Large intestine (tissue), 3 donors: Measurements from ENCODE around the gene HIVEP3. TPM values are rescaled to one million over a fixed set of nuclear protein-coding genes. Genes with fewer than 3 reads are reported as not detected.
"Not testable (repeated sequence)": the region's sequence is repeated elsewhere in the genome, so short reads cannot be mapped to it uniquely, and the experiment has no call there.

Source experiments
- DNase-seq, 2 donors: peaks; one replicate each; pipeline versions ENCODE4 v3.0.0 to v3.0.0-alpha.2; 2013
- H3K27ac ChIP-seq: one replicate; pipeline ENCODE4 v1.5.1; 2013; ENCODE audit warnings: low read length
- H3K27me3 ChIP-seq: 2 replicates; pipeline ENCODE4 v1.6.1; 2013; ENCODE audit warnings: low read length; ENCODE audit not compliant: control insufficient read depth, insufficient read depth
- H3K36me3 ChIP-seq: 2 replicates; pipeline ENCODE4 v1.6.1; 2013; ENCODE audit warnings: low read length; ENCODE audit not compliant: control insufficient read depth, insufficient read depth
- H3K4me1 ChIP-seq: one replicate; pipeline ENCODE4 v1.6.1; 2013; ENCODE audit warnings: low read length; ENCODE audit not compliant: control insufficient read depth, insufficient read depth
- H3K4me3 ChIP-seq: one replicate; pipeline ENCODE4 v1.5.1; 2013; ENCODE audit warnings: low read length
- H3K9me3 ChIP-seq: one replicate; pipeline ENCODE4 v1.6.1; 2013; ENCODE audit warnings: mild to moderate bottlenecking, low read depth, low read length, moderate library complexity; ENCODE audit not compliant: control insufficient read depth
- WGBS: methylation state at CpG from one replicate; pipeline ENCODE4 v1.1.5; 2013; ENCODE audit warnings: low lambda C conversion rate; ENCODE audit not compliant: insufficient coverage; 5-methylcytosine and 5-hydroxymethylcytosine counted together
- polyA plus RNA-seq: library from polyadenylated mRNA; unstranded; fragments of 120-200 nt; gene quantifications from one replicate; pipeline ENCODE4 v1.2.1, GENCODE V29; 2013

HIVEP3 gene
- polyA plus RNA-seq, 1 donor, result 2.6 TPM

DNA sequence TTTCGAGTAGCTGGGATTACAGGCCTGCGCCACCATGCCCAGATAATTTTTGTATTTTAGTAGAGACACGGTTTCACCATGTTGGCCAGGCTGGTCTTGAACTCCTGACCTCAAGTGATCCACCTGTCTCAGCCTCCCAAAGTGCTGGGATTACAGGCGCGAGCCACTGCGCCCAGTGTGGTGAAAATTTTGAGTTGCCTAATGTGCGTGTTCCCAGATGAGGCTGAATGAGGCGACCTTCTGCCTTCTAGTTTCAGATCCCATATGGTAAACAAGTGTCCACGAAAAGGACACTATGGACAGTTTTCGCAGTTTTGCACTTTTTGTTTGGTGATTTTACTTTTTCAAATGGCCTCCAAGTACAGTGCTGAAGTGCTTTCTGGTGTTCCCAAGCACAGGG is 226.8 kb downstream of the HIVEP3 start:
- DNase-seq, H3K27me3 ChIP-seq, H3K36me3 ChIP-seq, H3K27ac ChIP-seq, H3K4me1 ChIP-seq, H3K9me3 ChIP-seq, H3K4me3 ChIP-seq: not testable (repeated sequence)
- 100% methylated on average over 1 of the region's 10 CpGs for WGBS

DNA sequence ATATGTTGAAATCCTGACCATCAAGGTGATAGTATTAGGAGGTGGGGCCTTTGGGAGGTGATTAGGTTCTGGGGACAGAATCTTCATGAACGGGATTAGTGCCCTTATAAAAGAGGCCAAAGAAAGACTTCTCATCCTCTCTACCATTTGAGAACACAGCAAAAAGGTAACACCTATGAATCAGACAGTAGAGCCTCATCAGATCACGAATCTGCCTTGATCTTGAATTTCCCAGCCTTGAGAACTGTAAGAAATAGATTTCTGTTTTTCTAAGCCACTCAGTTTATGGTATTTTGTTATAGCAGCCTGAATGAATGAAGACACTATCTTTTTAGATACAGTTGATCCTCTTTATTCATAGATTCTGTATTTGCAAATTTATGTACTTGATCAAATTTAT is 227.3 kb downstream of the HIVEP3 start:
- H3K4me1 ChIP-seq, result no peaks in the 10 kb centered on the region
- H3K27me3 ChIP-seq, result peaks cover 5% of the 10 kb centered on the region
- WGBS, result no CpG with 5 or more reads among the region's 2 CpGs
- H3K9me3 ChIP-seq, result no peaks in the 10 kb centered on the region
- H3K27ac ChIP-seq, result no peak overlapping the region
- H3K36me3 ChIP-seq, result no peaks in the 10 kb centered on the region
- DNase-seq, result no peak
- no peak overlapping the region for H3K4me3 ChIP-seq

DNA sequence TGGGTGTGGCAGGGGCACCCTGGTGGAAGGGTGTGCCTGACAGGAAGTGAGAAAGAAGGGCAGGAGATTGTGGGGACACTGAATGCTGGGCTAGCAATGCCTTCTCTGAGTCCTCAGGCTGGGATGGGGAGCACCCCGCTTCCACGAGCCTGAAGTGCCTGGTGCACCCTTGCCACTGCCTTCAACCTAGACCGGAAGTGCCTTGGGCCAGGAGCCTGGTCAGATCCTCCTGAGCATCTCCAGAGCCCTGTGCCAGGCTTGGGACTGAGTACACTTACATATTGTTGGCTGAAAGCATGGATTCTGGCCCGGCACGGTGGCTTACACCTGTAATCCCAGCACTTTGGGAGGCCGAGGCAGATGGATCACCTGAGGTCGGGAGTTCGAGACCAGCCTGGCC is 228.4 kb downstream of the HIVEP3 start:
- no peak for DNase-seq
- Histone ChIP-seq H3K9me3 (no peaks in the 10 kb centered on the region), H3K4me3 (no peak overlapping the region), H3K4me1 (no peaks in the 10 kb centered on the region), H3K36me3 (no peaks in the 10 kb centered on the region), H3K27ac (no peak overlapping the region), H3K27me3 (peaks cover 5% of the 10 kb centered on the region)
- WGBS, result no CpG with 5 or more reads among the region's 8 CpGs

DNA sequence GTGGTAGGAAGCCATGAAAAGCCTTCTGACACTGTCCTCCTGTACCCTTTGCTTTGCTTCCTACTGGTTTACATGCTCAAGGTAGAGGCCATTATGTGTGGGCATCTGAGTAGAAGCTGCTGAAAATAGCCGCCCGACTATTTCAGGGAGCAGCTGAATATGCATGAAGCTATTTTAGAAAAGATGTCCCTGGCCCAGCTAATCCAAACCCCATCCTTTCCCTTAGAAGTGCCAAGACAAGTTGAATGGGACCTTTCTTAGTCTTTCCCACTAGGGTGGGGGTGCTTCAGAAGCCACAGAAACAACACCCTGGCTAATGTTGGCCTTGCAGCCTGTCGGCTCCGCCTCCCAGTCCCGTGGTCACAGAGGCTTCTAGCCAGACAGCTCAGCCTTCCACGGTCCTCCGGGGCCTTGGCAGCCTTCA is 229.2 kb downstream of the HIVEP3 start:
- no peak for DNase-seq
- Histone ChIP-seq H3K27ac (no peak overlapping the region), H3K9me3 (no peaks in the 10 kb centered on the region), H3K36me3 (no peaks in the 10 kb centered on the region), H3K4me3 (no peak overlapping the region), H3K27me3 (peaks cover 5% of the 10 kb centered on the region), H3K4me1 (no peaks in the 10 kb centered on the region)
- WGBS, result no CpG with 5 or more reads among the region's 7 CpGs

DNA sequence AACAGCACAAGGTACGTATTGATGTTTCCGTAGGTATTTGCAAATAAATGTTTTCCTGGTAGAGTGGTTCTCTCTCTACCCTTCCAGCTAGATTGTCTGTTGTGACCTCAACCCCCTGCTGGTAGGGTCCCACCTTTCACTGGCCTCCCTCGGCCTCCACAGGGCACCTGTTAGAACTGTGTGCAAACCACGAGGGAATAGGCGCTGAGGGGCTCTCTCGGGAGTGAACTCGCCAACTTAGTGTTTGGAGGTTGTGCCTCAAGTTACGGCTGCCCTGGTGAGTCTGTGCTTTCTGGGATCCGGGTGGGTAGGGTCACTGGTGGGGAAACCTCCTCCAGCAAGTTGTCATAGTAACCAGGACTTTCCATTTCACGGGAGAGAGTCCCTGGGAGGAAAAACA is 229.6 kb downstream of the HIVEP3 start:
- Histone ChIP-seq H3K4me3 (no peak overlapping the region), H3K27ac (no peak overlapping the region), H3K36me3 (no peaks in the 10 kb centered on the region), H3K4me1 (no peaks in the 10 kb centered on the region), H3K27me3 (peaks cover 5% of the 10 kb centered on the region), H3K9me3 (no peaks in the 10 kb centered on the region)
- no CpG with 5 or more reads among the region's 10 CpGs for WGBS
- DNase-seq, result no peak

DNA sequence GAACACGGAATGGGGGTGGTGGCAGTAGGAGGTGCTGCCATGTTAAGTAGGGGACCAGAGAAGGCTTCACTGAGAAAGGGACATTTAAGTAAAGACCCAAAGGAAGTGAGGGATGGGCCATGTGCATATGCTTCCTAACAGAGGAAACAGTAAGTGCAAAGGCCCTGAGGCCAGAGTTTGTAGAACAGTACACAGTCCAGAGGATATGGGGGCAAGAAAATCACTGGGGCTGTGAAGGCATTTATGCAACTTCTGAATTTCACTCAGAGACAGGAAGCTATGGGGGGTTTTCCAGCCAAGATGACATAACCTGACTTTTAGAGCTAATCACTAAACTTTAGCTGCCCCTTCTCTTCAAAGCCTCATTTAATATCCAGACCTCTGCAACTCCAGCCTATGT is 231.7 kb downstream of the HIVEP3 start:
- Histone ChIP-seq H3K27me3 (peaks cover 5% of the 10 kb centered on the region), H3K27ac (no peak overlapping the region), H3K36me3 (no peaks in the 10 kb centered on the region), H3K4me1 (no peaks in the 10 kb centered on the region), H3K9me3 (no peaks in the 10 kb centered on the region), H3K4me3 (no peak overlapping the region)
- no peak for DNase-seq
- 100% methylated on average over 1 of the region's 1 CpG for WGBS

DNA sequence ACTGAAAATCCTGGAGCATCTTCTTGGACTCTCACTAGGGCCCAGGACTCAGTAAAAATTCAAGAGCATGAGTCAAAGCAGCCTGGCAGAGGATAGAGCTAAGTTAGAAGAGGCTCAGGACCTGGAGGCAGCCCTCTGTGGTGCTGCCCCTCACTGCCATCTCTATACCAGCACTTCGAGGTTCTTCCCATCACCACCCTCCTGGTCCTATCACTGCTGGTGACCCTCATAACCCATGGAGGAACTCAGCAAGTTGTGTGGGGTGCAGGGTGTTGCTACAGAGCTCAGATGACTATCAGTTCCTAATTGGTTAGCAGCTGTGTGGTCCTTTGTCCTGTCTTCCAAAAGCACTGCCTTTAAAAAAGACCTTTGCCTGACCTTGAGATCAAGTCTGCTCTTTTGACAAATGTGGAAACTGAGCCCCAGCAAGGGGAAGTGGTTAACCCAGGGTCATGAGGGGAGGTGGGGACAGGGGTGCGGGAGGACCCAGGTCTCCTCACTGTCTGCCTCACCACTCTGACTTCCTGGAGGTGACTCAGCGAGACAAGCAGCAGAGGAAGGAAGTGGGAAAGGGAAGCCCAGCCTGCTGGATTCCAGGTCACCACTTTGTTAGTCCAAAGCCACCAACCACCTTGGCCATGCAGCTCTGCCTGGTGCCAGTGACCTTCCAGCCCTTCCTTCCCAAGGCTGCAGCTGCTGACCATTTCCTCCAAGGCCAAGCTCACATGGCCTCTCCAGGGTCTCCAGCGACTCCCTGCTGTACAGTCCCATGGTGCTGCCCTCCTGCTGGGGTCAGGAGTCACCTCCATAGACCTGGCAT is 234.8 kb downstream of the HIVEP3 start:
- Histone ChIP-seq H3K27ac (no peak overlapping the region), H3K36me3 (no peaks in the 10 kb centered on the region), H3K4me1 (no peaks in the 10 kb centered on the region), H3K27me3 (no peaks in the 10 kb centered on the region), H3K4me3 (no peak overlapping the region), H3K9me3 (no peaks in the 10 kb centered on the region)
- 60% methylated on average over 1 of the region's 4 CpGs for WGBS
- no peak for DNase-seq

DNA sequence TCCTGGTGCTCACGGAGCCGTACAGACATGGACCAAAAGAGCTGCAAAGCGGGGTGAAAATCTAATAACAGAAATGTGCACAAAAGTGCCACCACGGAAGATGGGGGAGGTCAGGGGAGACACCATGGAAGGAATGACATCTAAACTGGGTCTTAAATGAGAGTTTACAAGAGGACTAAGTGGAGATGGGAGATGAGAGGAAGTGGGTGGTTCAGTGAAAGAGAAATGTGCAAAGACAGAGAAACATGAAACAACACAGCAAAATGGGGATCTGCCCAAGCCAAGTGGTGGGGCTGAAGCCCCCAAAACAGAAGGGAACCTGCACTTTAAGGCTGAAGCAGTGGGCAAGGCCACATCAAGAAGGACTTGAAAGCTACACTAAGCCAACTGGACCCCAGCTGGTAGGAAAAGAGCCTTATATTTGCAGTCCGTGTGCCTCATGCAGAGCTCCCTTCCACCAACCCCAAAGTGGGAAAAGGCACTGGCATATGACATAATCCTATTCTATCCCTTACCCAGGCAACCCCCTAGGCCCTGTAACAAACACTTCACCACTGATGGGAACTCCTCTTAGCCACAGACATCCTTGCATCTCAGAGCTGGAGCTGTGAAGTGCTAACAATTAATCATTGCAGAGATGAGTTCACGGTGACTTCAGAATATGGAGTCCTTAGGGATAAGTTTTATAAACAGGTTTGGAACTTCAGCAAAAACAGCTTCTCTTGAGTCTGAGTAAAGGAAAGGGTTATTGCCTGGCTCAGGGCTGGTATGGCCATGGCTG is 235.7 kb downstream of the HIVEP3 start:
- DNase-seq, result no peak
- WGBS, result 83% methylated on average over 1 of the region's 6 CpGs
- Histone ChIP-seq H3K4me1 (no peaks in the 10 kb centered on the region), H3K27ac (no peak overlapping the region), H3K9me3 (no peaks in the 10 kb centered on the region), H3K36me3 (no peaks in the 10 kb centered on the region), H3K27me3 (no peaks in the 10 kb centered on the region), H3K4me3 (no peak overlapping the region)

DNA sequence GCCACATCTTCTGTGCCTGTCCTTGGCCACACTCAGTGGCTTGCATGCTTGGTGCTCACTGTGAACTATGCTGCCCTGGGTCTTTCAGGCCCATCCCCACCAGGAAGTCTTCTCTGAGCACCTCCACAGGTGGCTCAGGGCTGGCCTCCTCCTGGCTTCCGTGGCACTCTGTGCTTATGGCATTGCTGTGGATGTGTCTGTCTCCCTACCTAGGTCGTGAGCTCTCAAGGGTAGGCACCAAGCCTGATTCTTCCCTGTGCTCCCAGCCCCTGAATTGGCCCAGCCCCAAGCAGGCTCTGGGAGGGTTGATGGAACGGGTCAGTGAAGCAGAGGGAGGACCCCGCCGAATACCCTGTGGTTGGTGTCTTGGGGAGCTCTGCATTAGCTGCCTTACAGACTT is 236.6 kb downstream of the HIVEP3 start:
- H3K4me3 ChIP-seq, result no peak overlapping the region
- no peaks in the 10 kb centered on the region for H3K36me3 ChIP-seq
- no peaks in the 10 kb centered on the region for H3K4me1 ChIP-seq
- no peaks in the 10 kb centered on the region for H3K9me3 ChIP-seq
- no peak for DNase-seq
- H3K27me3 ChIP-seq, result no peaks in the 10 kb centered on the region
- no CpG with 5 or more reads among the region's 5 CpGs for WGBS
- H3K27ac ChIP-seq, result no peak overlapping the region

DNA sequence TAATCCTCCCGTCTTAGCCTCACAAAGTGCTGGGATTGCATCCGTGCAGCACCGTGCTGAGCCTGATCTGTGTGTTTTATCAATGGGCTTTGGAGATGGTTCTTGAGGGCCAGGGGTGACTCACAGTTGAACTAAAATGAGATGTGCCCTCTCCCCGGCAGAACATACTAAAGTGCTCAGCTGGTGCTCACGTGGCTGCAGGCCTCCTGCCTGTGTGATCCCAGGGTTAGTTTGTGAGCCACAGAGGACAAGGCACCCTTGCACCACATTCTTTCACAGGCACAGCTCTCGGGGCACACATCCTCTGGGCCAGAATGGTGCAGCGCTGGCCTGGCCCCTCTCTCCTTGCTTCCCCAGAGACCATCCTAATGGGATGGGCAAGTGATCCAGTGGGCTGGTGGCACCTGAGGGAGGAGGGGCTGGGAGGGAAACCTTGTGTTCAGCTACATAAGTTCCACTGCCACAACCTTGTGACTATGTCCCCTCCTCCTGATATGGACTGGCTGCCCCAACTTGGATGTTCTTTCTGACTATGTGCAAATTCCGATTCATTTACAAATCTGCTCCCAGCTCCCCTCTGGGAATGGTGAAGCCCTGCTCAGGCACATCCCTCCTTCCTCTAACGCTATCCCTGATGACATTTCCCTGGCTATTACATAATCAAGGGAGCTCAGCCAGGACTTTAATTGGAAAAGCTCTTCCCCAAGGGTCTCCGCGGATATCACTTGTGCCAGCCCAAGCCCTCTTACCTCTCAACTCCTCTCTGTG is 237.2 kb downstream of the HIVEP3 start:
- H3K4me1 ChIP-seq, result no peaks in the 10 kb centered on the region
- no CpG with 5 or more reads among the region's 11 CpGs for whole genome bisulfite sequencing
- no peaks in the 10 kb centered on the region for H3K9me3 ChIP-seq
- no peaks in the 10 kb centered on the region for H3K36me3 ChIP-seq
- H3K27me3 ChIP-seq, result no peaks in the 10 kb centered on the region
- H3K27ac ChIP-seq, result no peak overlapping the region
- DNase-seq, result no peak
- no peak overlapping the region for H3K4me3 ChIP-seq
